H1 (cell line): ENCODE measurements around the gene CFAP61. TPM values are rescaled to one million over a fixed set of nuclear protein-coding genes. Genes with fewer than 3 reads are reported as not detected.

Experiments used
- CTCF ChIA-PET: fragments of 300-600 bp; sonication (Branson Sonifier 250); formaldehyde crosslinking; loops from one replicate; lab custom pipeline; 2021; ENCODE audit not compliant: partially characterized antibody; lab: Charles Lee
- POLR2A ChIA-PET: fragments of 300-600 bp; sonication (Branson Sonifier 250); formaldehyde crosslinking; loops from one replicate; lab custom pipeline; 2021; ENCODE audit warnings: inconsistent platforms; ENCODE audit not compliant: partially characterized antibody; lab: Charles Lee
- DNase-seq, 2 experiments: peaks; one replicate each; pipeline versions ENCODE4 v3.0.0 to v3.0.0-alpha.2; 2010 to 2022; ENCODE audit warnings: low spot score in 2 of 2, low read depth in 1 of 2, mixed read lengths in 1 of 2
- FAIRE-seq: peaks from 2 replicates; lab custom pipeline; 2011; peaks lifted over from hg19 to GRCh38; lab: Jason Lieb, UNC
- H2AFZ ChIP-seq: 2 replicates; pipeline ENCODE4 v1.8.1; 2012; ENCODE audit warnings: low read length, inconsistent platforms
- H2AK5ac ChIP-seq: 2 replicates; pipeline ENCODE4 v1.6.1; 2013; ENCODE audit warnings: low read depth, low read length
- H2BK120ac ChIP-seq: replicated peaks from 2 replicates; pipeline ENCODE3; 2013; ENCODE audit warnings: low read depth, low read length, inconsistent platforms
- H2BK12ac ChIP-seq: 2 replicates; pipeline ENCODE4 v1.6.1; 2013; ENCODE audit warnings: low read depth, low read length
- H2BK15ac ChIP-seq: 2 replicates; pipeline ENCODE4 v1.6.1; 2013; ENCODE audit warnings: low read length
- H2BK20ac ChIP-seq: 2 replicates; pipeline ENCODE4 v1.6.1; 2013; ENCODE audit warnings: low read length
- H2BK5ac ChIP-seq: 2 replicates; pipeline ENCODE4 v1.6.1; 2013; ENCODE audit warnings: low read depth, low read length
- H3K14ac ChIP-seq: 2 replicates; pipeline ENCODE4 v1.6.1; 2013; ENCODE audit warnings: inconsistent platforms; ENCODE audit not compliant: insufficient read length
- H3K18ac ChIP-seq: 2 replicates; pipeline ENCODE4 v1.6.1; 2013; ENCODE audit warnings: low read length; ENCODE audit errors: extremely low read depth
- H3K23ac ChIP-seq: 2 replicates; pipeline ENCODE4 v1.6.1; 2013; ENCODE audit warnings: inconsistent platforms; ENCODE audit not compliant: insufficient read length
- H3K23me2 ChIP-seq: 2 replicates; pipeline ENCODE4 v1.6.1; 2013; ENCODE audit warnings: low read depth, low read length
- H3K27ac ChIP-seq: 2 replicates; pipeline ENCODE4 v1.6.1; 2011; ENCODE audit warnings: low read depth, low read length, inconsistent platforms
- H3K27me3 ChIP-seq, 4 experiments: replicated peaks in 1 of 4; 1 replicate in 1 of 4; 2 replicates in 3 of 4; pipeline versions ENCODE4 v1.6.1 to v1.8.1; 2011 to 2013; ENCODE audit warnings: low read length in 3 of 4, mild to moderate bottlenecking in 3 of 4, inconsistent platforms in 2 of 4, mixed read lengths in 2 of 4, moderate library complexity in 1 of 4; ENCODE audit not compliant: control insufficient read depth in 3 of 4, insufficient read depth in 3 of 4; ENCODE audit errors: extremely low read depth in 1 of 4
- H3K36me3 ChIP-seq, 4 experiments: 2 replicates each; pipeline versions ENCODE4 v1.6.1 to v1.8.1; 2011 to 2013; ENCODE audit warnings: mild to moderate bottlenecking in 4 of 4, low read length in 3 of 4, moderate library complexity in 2 of 4, control low read depth in 1 of 4, inconsistent platforms in 1 of 4; ENCODE audit not compliant: insufficient read depth in 4 of 4, control insufficient read depth in 2 of 4
- H3K4ac ChIP-seq: replicated peaks from 2 replicates; pipeline ENCODE3; 2013; ENCODE audit warnings: low read length, low read depth, mixed read lengths, inconsistent platforms; ENCODE audit not compliant: insufficient read length
- H3K4me1 ChIP-seq, 4 experiments: replicated peaks in 1 of 4; 1 replicate in 1 of 4; 2 replicates in 3 of 4; pipeline versions ENCODE4 v1.6.1 to v1.8.1; 2011 to 2013; ENCODE audit warnings: low read length in 3 of 4, inconsistent platforms in 2 of 4, mixed read lengths in 1 of 4; ENCODE audit not compliant: insufficient read depth in 4 of 4, control insufficient read depth in 3 of 4
- H3K4me2 ChIP-seq, 2 experiments: 2 replicates each; pipeline versions ENCODE4 v1.6.1 to v1.8.1; 2011 to 2013; ENCODE audit warnings: low read depth in 2 of 2, low read length in 2 of 2, control low read depth in 1 of 2, inconsistent platforms in 1 of 2, mild to moderate bottlenecking in 1 of 2; ENCODE audit not compliant: insufficient read depth in 1 of 2
- H3K4me3 ChIP-seq, 4 experiments: fragments of 200-600, 300-600 bp in 1 of 4; sonication (generic), shearing (Covaris generic), sonication (Bioruptor Twin) in 1 of 4; 2 replicates each; pipeline versions ENCODE4 v1.5.1 to v1.8.1; 2011 to 2016; ENCODE audit warnings: low read length in 4 of 4, low read depth in 3 of 4, control low read depth in 2 of 4, inconsistent platforms in 2 of 4, mild to moderate bottlenecking in 2 of 4, mixed read lengths in 1 of 4, moderate library complexity in 1 of 4; ENCODE audit not compliant: insufficient read depth in 2 of 4; ENCODE audit errors: extremely low read depth in 1 of 4
- H3K56ac ChIP-seq: replicated peaks from 2 replicates; pipeline ENCODE3; 2013; ENCODE audit warnings: low read depth, mild to moderate bottlenecking, mixed read lengths, low read length, inconsistent platforms; ENCODE audit not compliant: insufficient read length
- H3K79me1 ChIP-seq: 2 replicates; pipeline ENCODE4 v1.6.1; 2013; ENCODE audit warnings: low read depth, low read length, control low read depth
- H3K79me2 ChIP-seq, 2 experiments: 2 replicates each; pipeline versions ENCODE4 v1.6.1 to v1.8.1; 2012 to 2013; ENCODE audit warnings: low read length in 2 of 2, mild to moderate bottlenecking in 2 of 2, inconsistent platforms in 1 of 2; ENCODE audit not compliant: insufficient read depth in 2 of 2, control insufficient read depth in 1 of 2
- H3K9ac ChIP-seq, 4 experiments: replicated peaks in 1 of 4; 1 replicate in 1 of 4; 2 replicates in 3 of 4; pipeline versions ENCODE4 v1.6.1 to v1.8.1; 2011 to 2013; ENCODE audit warnings: low read depth in 3 of 4, low read length in 3 of 4, control low read depth in 2 of 4, mild to moderate bottlenecking in 2 of 4, moderate library complexity in 2 of 4, inconsistent platforms in 1 of 4; ENCODE audit errors: extremely low read depth in 1 of 4
- H3K9me3 ChIP-seq, 2 experiments: 2 replicates each; pipeline versions ENCODE4 v1.6.1 to v1.8.1; 2012 to 2013; ENCODE audit warnings: mild to moderate bottlenecking in 2 of 2, moderate library complexity in 2 of 2, control low read depth in 1 of 2, inconsistent platforms in 1 of 2, low read depth in 1 of 2, low read length in 1 of 2, mixed read lengths in 1 of 2; ENCODE audit not compliant: insufficient read depth in 2 of 2
- H4K20me1 ChIP-seq, 2 experiments: replicated peaks in 1 of 2; 2 replicates each; pipeline versions ENCODE3 to v1.8.1; 2011 to 2013; ENCODE audit warnings: inconsistent platforms in 2 of 2, low read length in 2 of 2, mild to moderate bottlenecking in 1 of 2; ENCODE audit not compliant: insufficient read depth in 2 of 2, control insufficient read depth in 1 of 2
- H4K5ac ChIP-seq: 2 replicates; pipeline ENCODE4 v1.6.1; 2013; ENCODE audit warnings: low read length, low read depth, mixed read lengths, inconsistent platforms; ENCODE audit not compliant: insufficient read length
- H4K8ac ChIP-seq: 2 replicates; pipeline ENCODE4 v1.8.0; 2013; ENCODE audit warnings: mild to moderate bottlenecking, moderate library complexity, low read length, inconsistent platforms; ENCODE audit not compliant: insufficient read depth; ENCODE audit errors: extremely low read depth
- H4K91ac ChIP-seq: replicated peaks from 2 replicates; pipeline ENCODE3; 2013; ENCODE audit warnings: low read length, mixed read lengths, inconsistent platforms; ENCODE audit not compliant: insufficient read length
- GTF2F1 ChIP-seq: IDR thresholded peaks from 2 replicates; pipeline ENCODE4 v1.6.1; 2012; ENCODE audit warnings: low read depth, low read length, improper control_type of control experiment, borderline replicate concordance
- JUN ChIP-seq: IDR thresholded peaks from 2 replicates; pipeline ENCODE4 v1.6.1; 2011; ENCODE audit warnings: low read depth, mild to moderate bottlenecking, improper control_type of control experiment, low read length
- KDM4A ChIP-seq: IDR thresholded peaks from one replicate; pipeline ENCODE4 v1.7.1; 2012; ENCODE audit warnings: low read depth, mild to moderate bottlenecking, moderate library complexity, low read length, inconsistent platforms; ENCODE audit not compliant: severe bottlenecking
- NANOG ChIP-seq: IDR thresholded peaks from 2 replicates; pipeline ENCODE4 v1.6.1; 2011; ENCODE audit warnings: low read length, low read depth, mild to moderate bottlenecking, inconsistent platforms; ENCODE audit not compliant: insufficient read depth, poor library complexity, severe bottlenecking
- SIRT6 ChIP-seq: IDR thresholded peaks from one replicate; pipeline ENCODE4 v1.7.1; 2012; ENCODE audit warnings: low read length, inconsistent platforms
- SP1 ChIP-seq: IDR thresholded peaks from 2 replicates; pipeline ENCODE4 v1.6.1; 2011; ENCODE audit warnings: low read depth, low read length
- WGBS, 2 experiments: shearing (Covaris generic) in 1 of 2; methylation state at CpG; one replicate each; pipeline versions ENCODE4 v1.1.6 to v1.1.7; 2013 to 2015; ENCODE audit warnings: low lambda C conversion rate in 2 of 2, mixed read lengths in 2 of 2, inconsistent platforms in 1 of 2, low coverage in 1 of 2, missing lambda C conversion rate in 1 of 2; ENCODE audit not compliant: insufficient replicate concordance in 2 of 2, insufficient coverage in 1 of 2, insufficient read length in 1 of 2; ENCODE audit errors: extremely low coverage in 1 of 2, missing lambda C conversion rate in 1 of 2; 5-methylcytosine and 5-hydroxymethylcytosine counted together
- polyA plus RNA-seq, 7 experiments: library from polyadenylated mRNA; depleted of rRNA in 3 of 7; stranded (reverse) in 5 of 7; unstranded in 2 of 7; fragments of >200 nt in 5 of 7; fragments of 200-250 nt in 2 of 7; gene quantifications; 1 replicate in 5 of 7; 2 replicates in 1 of 7; 4 replicates in 1 of 7; pipeline versions ENCODE4 v1.2.1 to v1.2.3, GENCODE V29; 2011 to 2013; ENCODE audit warnings: missing spikeins in 2 of 7, mixed read lengths in 2 of 7
- total RNA-seq: library from RNA; stranded (reverse); fragmentation: NEBNext Ultra II Directional; extraction: Animal tissue kit (Norgen Biotek cat#: 25700); gene quantifications from 2 replicates; pipeline ENCODE4 v1.2.1, GENCODE V29; 2021

The CFAP61 gene
- total and polyA plus RNA-seq, 2 of the 8 experiments (the other 6 are each of a cell fraction or from before 2014, with no cell fraction given) = 0.29 to 0.61 TPM

DNA sequence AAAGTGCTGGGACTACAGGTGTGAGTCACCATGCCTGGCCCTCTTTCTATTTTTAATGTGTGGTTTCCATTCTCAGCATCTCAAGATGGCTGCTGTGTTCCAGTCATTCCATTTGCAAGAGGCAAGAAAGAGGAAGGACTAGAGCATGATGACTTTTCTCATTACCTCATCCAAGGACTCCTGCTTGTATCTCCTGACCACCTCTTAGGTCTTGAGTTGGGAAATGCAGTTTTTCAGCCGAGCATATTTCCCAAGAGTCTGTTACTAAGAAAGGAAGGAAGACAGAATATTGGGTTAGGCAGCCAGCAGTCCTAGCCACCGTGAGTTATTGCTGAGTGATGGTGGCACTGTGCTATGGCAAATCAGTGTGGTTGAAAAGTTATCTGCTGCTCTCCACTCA is 207.2 kb downstream of the CFAP61 start:
- Histone ChIP-seq H2BK5ac (no peak overlapping the region), H3K14ac (no peak overlapping the region), H2BK20ac (no peak overlapping the region), H2AFZ (no peak overlapping the region), H3K4me2 (no peak overlapping the region), H3K27ac (no peak overlapping the region), H4K8ac (no peak overlapping the region), H2AK5ac (no peak overlapping the region), H2BK120ac (no peak overlapping the region), H3K23ac (no peak overlapping the region), H3K4me3 (no peak overlapping the region), H3K27me3 (no peaks in the 10 kb centered on the region), H3K4me1 (no peaks in the 10 kb centered on the region), H3K4ac (no peak overlapping the region), H3K18ac (no peak overlapping the region), H3K79me1 (no peaks in the 10 kb centered on the region), H3K56ac (no peak overlapping the region), H3K36me3 (no peaks in the 10 kb centered on the region), H4K20me1 (no peaks in the 10 kb centered on the region), H3K79me2 (no peaks in the 10 kb centered on the region), H3K23me2 (no peaks in the 10 kb centered on the region), H3K9me3 (no peaks in the 10 kb centered on the region), H3K9ac (no peak overlapping the region), H2BK12ac (no peak overlapping the region), H4K91ac (no peak overlapping the region), H4K5ac (no peak overlapping the region), H2BK15ac (no peak overlapping the region)
- DNase-seq = no peak
- TF ChIP-seq JUN (no peak), SP1 (no peak), NANOG (no peak), SIRT6 (no peak), KDM4A (no peak), GTF2F1 (no peak)
- no peak for FAIRE-seq
- POLR2A ChIA-PET = no interaction called here
- CTCF ChIA-PET = interaction anchor here (1.1 to 11.3 kb wide), 2 partner anchors 12 to 21 kb away, joined by 4 to 88 read pairs; no protein-coding TSS in a partner anchor
- 94% methylated on average over 2 of the region's 2 CpGs; no CpG with 5 or more reads in 1 of the 2 experiments for WGBS, 2 experiments
